NOMO-1 treated with DMSO at 0.1 percent for 48 hours (cell line): ENCODE results near the gene CFB.
"Not testable (repeated sequence)": the region's sequence is repeated elsewhere in the genome, so short reads cannot be mapped to it uniquely, and the experiment has no call there.

Experiments used
- DNase-seq: peaks from one replicate; lab custom pipeline; 2025; ENCODE audit not compliant: unreplicated experiment; lab: John Stamatoyannopoulos, UW

CFB gene

DNA sequence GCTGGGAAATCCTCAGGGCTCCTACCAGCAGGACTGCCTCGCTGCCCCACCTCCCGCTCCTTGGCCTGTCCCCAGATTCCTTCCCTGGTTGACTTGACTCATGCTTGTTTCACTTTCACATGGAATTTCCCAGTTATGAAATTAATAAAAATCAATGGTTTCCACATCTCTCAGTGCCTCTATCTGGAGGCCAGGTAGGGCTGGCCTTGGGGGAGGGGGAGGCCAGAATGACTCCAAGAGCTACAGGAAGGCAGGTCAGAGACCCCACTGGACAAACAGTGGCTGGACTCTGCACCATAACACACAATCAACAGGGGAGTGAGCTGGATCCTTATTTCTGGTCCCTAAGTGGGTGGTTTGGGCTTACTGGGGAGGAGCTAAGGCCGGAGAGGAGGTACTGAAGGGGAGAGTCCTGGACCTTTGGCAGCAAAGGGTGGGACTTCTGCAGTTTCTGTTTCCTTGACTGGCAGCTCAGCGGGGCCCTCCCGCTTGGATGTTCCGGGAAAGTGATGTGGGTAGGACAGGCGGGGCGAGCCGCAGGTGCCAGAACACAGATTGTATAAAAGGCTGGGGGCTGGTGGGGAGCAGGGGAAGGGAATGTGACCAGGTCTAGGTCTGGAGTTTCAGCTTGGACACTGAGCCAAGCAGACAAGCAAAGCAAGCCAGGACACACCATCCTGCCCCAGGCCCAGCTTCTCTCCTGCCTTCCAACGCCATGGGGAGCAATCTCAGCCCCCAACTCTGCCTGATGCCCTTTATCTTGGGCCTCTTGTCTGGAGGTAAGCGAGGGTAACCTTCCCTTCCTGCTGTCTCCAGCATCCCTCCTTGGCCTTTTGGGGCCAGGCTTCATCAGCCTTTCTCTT is at the start of gene CFB:
CFB (plus strand) TSS at position 589 of the 863 bp plus-strand sequence; CDS start at position 716, 127 bp downstream.
- DNase-seq: no peak

DNA sequence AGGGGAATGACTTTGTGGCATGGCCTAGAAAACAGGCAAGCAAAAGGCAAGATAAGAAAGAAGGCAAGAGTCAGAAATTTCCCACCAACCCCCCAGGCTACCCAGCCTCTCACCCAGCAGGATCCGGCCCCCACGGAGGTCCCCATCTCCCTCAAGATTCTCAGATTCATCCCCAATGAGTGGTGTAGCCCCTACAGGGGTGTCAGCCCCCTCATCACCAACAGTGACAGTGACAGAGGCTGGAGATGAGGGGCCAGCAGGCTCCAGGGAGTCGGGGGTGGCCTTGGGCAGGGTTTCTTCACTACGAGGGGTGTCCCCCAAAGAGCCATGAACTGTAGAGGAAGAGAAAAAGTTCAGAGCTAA is 49.4 kb upstream of the CFB start:
- DNase-seq: no peak

DNA sequence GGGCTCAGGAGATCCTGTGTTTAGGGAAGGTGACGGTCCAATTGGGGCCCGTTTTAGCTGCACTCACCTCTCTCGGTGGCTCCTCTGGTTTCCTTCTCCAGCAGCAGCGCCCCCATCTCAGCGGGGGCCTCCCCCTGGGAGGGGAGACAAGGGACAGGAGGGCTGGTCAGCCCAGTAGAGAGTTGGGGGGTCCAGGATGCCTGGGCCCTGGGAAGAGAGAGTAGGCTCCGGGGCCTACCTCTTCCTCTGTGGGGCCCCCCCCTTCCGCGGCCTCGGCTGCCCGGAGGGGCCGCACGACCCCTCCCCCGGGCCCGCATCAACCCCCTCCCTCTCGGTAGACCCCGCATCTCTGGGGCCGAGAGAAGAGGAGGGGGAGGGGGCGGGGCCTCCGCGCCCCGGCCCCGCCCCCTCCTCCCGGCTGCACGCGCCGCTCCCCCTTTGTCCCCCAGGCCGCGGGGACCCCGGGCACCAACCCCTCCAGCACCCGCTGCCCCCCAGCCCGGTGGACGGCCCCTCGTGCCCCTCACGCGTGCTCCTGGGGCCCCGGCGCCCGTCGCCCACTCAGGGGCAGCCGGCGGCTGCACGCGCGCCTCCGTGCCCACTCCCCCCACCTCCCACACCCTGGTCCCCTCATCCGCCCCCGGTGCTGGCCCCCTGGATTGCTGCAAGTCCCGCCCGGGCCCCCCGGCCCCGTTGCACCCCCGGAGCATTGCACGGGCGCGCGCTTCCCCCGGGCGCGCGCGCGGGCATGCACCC is 48.9 kb upstream of the CFB start:
- DNase-seq: no peak

- DNase-seq: peak; percentile 82
Observed at GRCh38 chr6:31897612-31898382, 48.1 kb upstream of the CFB start, which contains the start of gene EHMT2. TSS of gene EHMT2 (minus strand) at chr6:31897698. CDS start at chr6:31897677, 21 bp downstream.

DNA sequence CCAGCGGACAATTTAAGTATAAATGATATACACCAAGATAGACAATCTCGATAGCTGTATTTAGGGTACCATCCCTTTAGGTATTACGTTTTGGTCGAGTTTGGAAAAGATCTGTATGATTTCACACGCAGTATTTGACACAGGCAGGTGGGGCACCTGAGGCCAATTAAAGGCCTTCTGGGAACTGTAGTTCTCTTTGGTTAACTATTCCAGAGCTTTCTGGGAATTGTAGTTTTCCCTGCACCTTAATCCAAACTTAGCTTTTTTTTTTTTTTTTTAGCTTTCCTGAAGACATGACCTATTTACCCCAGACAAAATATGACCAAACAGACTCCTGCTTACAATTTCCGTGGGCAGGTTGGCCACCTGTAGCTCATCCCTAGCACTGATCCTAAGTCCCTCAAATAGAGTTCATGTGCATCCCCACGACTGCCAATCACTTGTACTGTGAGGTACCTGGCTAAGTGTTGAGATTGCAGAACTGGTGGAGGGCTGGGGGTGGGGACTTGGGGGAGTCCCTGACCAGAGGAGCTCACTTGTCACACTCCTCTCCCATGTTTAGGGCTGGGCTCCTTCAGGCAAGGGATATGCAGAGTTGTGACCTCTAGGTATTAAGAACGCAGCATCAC is 47.4 kb upstream of the CFB start:
- peak; percentile 47 for DNase-seq

- DNase-seq: no peak
Observed at GRCh38 chr6:31899215-31899614, 46.7 kb upstream of the CFB start.

GRCh38 chr6:31899882-31900722 is 45.8 kb upstream of the CFB start:
- DNase-seq: no peak

GRCh38 chr6:31900917-31901414 is 44.9 kb upstream of the CFB start:
- no peak for DNase-seq

DNA sequence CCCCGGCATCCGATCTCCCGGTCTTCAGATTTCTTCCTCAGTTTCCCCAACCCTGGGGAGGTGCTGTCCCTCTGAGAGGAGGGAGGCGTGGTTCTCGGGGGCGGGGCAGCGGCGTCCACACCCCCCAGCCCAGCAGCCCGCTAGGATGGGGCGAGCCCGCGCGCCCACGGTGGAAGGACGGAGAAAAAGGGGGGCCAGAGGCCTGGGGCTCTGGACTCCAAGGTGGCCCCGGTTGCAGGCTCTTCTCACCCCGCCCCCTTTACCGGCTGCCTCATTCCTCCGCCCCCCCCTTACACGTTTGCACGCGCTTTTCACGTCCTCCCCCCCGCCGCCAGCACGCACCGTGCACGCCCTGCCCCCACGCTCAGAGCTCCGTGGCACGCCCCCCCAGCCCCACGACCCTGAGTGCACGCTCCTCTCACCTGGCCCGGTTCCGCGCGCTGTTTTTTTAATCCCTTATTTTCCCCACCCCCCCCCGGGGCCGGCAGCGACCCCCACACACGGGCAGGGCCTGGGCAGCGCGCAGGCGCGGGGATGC is 44.4 kb upstream of the CFB start:
- DNase-seq: peak; percentile 34

DNA sequence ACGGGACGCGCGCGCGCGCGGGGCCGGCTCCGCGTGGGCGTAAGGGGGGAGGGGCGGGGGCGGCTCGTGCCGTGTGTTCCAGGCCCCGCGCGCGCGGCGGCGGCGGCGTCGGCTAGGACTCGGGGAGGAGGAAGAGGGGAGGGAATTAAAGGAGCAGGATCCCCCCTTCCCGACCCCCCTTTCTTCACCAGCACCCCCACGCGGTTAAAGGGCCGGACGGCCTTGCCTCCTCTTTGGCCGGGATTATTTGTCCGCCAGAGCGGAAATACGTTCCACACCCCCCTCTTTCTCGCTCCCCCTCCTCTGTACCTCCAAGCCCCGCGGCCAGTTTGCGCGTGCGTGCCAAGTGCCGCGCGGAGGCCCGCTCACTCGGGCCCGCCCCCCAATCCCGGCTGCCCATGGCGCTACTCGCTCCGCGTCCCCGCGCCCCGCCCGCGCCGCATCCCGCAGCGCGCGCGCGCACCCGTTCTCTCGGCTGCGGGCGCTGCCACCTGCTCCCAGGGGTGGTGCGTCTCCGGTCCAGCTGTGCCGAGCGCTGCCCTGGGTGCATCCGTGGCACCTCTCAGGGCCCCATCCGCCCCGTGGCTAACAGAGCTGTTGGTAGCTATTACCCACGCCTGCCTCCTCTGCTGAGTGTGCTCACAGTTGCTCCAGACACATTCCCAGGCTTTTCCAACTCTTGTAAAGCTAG is 43.8 kb upstream of the CFB start, which contains the start of gene ZBTB12:
ZBTB12 (minus strand) TSS at position 134 of the 691 bp plus-strand sequence. CDS start 781 bp downstream, outside the sequence.
- DNase-seq: peak; percentile 87

GRCh38 chr6:31903957-31904356 is 41.9 kb upstream of the CFB start:
- no peak for DNase-seq

DNA sequence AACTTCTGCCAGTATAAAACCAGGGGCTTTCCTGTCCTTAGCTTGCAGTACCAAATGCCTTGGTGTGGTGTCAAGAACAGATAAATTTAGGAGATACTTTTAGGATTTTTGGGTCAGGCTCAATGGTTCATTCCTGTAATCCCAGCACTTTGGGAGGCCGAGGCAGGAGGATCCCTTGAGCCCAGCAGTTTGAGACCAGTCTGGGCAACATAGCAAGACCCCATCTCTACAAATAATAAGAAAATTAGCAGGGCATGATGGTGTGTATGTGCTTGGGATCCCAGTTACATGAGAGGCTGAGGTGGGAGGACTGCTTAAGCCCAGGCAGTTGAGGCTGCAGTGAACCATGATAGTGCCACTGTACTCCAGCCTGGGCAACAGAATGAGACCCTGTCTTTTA is 40.9 kb upstream of the CFB start:
- DNase-seq: no peak

DNA sequence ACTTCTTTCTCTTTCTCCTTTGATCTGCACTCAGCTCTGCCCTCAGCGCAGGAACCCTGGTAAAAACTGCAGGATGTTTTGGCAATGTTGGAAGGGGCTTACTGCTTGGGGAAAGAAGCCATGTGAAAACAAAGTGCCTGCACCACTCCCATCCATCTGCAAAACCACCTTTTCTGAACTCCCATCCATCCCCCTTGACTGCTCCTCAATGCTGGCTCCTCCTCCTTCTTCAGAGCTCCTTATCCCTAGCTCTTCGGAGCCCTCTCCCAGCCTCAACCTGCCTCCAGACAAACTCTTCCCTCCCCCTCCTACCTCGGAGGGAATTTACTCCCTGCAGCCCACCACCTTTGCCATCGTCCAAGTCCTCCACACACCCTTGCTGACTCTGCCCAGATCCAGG is 39.8 kb upstream of the CFB start:
- DNase-seq: no peak

- DNase-seq: not testable (repeated sequence)
Observed at GRCh38 chr6:31906727-31907126, 39.2 kb upstream of the CFB start.

DNA sequence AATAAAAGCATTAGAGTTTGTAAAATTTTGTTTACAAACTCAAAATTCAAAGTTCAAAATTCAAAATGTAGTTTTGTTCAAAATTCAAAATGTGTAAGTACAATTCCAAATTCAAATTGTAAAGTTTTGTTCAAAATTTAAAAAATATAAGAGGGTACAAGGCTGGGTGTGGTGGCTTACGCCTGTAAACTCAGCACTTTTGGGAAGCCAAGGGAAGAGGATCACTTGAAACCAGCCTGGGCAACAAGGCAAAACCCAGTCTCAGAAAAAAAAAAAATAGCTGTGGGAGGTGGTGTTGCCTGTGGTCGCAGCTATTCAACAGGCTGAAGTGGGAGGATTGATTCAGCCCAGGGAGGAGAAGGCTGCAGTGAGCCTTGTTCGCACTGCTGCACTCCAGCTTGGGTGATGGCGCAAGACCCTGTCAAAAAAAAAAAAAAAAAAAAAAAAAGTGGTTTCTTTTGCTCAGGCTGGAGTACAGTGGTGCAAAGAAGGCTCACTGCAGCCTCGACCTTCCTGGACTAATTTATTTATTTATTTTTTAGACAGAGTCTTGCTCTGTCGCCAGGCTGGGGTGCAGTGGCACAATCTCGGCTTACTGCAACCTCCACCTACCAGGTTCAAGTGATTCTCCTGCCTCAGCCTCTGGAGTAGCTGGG is 38.6 kb upstream of the CFB start:
- DNase-seq: peak; percentile 84

GRCh38 chr6:31908255-31908654 is 37.6 kb upstream of the CFB start:
- DNase-seq: not testable (repeated sequence)

DNA sequence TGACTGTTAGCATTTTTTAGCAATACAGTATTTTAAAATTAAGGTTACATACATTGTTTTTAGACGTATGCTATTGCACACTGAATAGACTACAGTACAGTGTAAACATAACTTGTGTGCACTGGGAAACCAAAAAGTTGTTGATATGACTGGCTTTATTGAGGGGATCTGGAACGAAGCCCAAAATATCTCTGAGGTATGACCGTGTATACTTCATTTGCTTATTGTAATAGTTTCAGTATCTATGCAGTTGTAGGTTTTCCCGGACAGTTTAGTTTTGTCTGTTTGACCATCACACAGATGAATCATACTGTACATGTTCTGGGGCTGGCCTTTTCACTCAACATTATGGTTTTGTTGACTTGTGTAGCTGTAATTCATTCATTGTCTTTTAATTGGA is 37.1 kb upstream of the CFB start:
- DNase-seq: no peak

GRCh38 chr6:31909298-31909697 is 36.6 kb upstream of the CFB start:
- not testable (repeated sequence) for DNase-seq
